COLO668 (cell line): ENCODE results near the gene NCK2.

Experiments used
- DNase-seq: peaks from one replicate; lab custom pipeline; 2025; ENCODE audit not compliant: unreplicated experiment; lab: John Stamatoyannopoulos, UW

NCK2 gene

DNA sequence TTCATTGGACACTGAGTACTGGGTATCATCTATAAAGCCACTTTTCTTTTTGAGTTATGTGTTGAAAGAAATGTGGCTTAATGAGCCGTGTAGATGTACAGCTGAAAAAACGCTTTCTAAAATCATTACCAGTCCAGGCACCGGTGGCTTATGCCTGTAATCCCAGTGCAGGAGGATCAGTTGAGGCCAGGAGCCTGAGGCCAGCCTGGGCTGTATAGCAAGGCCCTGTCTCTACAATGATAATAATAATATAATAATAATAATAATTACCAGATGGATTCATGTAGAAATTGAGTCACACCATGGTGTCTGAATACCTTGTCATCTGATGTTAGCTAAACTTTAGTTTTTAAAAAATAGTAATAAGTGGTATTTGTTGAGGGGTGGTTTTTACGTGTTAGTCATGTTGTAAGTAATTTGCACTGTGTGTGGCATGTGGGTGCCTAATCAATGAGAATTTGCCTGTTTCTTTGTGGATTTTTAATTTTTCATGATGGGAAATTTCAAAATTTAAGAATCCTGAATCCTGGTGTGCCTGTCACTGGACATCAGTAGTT lies 30.1 kb downstream of the NCK2 start:
- no peak for DNase-seq

DNA sequence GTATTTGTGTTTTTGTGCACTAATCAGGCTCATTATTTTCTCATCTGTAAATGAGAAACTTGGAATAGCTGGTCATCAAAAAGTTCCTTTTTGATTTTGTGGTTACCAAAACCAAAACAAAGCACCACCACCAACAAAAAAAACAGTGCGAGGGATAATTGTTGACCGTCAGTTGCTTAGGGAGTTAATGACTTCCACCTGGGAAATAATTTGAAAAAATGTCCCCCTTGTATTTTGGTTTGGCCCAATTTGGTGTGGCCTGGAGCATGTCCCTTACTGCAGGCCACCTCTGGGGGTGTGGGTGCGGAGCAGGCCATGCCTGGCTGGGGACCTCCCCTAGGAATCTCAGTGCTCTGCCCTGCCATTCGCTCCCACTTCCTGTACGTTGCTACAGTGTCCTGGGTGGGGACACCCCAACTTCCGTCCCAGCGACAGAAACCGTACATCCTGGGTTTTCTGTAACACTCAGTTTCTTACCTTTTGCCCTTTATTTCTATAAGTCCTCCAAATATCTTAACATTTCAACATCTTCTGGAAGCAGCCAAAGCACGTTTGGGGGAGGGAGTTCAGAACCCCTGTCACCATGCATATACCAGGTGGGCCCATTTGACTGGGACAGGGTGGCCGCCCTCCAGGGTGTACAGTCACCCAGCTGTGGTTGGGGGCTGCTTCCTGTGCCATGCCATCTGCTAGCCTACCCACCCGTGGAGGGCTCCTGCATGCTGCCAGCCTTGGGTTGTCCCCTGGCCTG lies 31.3 kb downstream of the NCK2 start:
- DNase-seq: no peak

DNA sequence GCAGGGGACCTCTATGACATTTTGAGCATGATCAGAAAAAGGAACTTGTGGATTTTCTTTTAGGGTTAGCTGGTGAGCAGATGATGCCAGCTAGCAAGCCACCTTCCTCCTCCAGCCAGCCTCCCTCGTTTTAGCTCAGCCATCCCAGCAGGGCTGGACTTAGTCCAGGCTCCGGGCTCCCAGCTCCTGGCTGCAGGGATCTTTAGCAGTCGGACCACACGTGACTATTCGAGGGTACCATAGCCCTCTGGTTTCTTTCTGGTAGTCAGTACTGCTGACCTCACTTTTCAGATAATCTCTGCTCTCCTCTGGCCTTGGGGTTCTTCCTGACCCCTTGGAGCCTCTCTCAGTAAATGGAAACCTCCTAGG lies 31.8 kb downstream of the NCK2 start:
- no peak for DNase-seq

DNA sequence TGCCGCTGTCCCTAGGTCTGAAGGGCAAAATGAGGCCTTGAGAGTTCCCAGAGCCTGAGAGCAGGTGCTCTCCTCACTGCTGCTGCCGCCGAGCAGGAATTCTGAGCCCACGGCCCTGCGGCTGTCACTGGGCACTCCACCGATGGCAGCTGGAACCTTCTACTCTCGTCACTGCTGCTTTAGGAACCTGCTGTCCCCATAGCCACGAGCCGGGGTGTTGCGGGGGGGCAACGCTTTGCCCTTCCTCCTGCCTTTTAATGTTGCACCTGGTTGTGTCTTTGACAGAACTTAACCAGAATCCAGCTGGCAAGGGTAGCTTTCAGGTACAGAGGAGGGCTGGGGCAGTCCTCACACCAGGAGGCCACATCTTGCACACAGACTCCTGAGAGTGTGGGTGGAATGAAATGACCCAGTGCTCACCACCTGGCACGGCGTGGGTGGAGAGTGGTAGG lies 32.3 kb downstream of the NCK2 start:
- peak; percentile 72 for DNase-seq

DNA sequence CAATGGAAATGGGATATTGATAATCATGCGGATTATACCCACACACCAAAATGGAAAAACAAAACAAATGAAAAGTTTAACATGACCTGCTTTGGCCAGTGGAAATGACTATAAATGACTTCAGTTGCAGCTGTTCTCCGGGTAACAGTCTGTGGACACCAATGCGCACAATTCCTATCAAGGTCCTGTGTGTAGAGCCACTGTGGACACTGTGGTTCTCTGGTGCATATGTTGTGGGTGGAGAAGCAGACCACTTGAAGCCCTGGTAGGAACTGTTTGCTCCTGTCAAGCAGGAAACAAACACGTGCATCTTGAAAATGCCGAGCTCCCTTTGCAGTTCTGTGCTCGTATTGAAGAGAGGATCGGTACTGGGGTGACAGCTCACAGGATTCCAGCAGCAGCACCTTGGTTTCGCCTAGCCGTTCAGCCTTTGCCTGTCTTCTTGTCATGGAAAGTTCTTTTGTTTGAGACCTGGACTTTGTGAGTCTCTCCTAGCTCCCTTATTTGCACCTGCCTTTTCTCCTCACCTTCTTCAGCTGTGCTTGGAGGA lies 32.9 kb downstream of the NCK2 start:
- DNase-seq: no peak

DNA sequence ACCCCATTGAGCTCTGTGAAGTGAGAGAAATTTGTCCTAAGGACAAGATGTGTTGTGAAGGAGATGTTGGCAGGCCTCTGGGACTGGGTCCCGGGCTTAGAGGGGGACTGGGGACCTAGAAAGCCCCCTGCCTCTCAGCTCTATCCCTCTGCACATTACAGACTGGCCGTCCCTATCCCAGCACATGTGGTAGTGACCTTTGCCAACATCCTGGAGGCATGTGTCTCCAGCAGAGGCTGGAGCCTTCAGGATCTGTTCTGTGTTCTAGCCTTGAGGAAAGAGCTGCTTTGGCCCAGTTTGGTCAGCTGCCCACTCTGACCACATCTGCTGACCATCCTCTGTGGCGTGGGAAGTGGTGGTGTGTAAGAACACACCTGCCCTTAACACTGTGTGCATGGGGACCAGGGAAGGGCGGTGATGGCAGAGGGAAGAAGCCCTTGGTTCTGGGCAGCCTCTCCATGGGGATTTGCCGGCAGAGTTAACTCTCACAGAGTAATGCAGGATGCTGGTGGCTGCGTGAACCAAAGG lies 33.4 kb downstream of the NCK2 start:
- DNase-seq: no peak

DNA sequence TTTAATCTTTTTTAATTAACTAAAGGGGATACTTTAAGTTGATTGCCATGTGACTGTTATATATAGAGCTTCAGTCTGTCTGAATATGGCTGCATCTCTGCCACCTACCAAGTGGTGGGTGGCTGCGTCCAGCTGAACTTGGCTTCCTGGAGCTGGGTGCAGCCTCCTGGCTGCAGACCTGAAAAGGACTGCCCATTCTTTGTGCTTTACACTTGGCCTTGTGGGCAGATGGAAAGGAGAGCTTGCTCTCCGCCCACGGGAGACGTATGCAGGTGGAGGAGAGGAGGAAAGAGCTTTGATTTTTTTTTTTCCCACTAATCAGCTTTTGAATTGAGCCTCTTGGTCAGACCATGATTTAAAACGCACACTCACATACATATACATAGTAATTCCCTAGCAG lies 34.7 kb downstream of the NCK2 start:
- DNase-seq: no peak

DNA sequence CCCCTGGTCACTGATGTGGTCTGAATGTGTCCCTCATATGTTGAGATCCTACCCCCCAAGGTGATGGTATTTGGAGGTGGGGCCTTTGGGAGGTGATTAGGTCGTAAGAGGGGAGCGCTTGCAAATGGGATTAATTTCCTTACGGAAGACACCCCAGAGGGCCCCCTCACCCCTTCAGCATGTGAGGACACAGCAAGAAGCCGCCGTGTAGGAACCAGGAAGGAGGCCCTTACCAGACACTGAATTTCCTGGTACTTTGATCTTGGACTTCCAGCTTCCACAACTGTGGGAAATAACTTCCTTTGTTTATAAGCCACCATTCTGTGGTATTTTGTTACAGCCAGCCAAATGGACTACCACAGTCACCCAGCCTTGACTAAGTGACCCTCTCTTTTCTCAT lies 35.9 kb downstream of the NCK2 start:
- no peak for DNase-seq

DNA sequence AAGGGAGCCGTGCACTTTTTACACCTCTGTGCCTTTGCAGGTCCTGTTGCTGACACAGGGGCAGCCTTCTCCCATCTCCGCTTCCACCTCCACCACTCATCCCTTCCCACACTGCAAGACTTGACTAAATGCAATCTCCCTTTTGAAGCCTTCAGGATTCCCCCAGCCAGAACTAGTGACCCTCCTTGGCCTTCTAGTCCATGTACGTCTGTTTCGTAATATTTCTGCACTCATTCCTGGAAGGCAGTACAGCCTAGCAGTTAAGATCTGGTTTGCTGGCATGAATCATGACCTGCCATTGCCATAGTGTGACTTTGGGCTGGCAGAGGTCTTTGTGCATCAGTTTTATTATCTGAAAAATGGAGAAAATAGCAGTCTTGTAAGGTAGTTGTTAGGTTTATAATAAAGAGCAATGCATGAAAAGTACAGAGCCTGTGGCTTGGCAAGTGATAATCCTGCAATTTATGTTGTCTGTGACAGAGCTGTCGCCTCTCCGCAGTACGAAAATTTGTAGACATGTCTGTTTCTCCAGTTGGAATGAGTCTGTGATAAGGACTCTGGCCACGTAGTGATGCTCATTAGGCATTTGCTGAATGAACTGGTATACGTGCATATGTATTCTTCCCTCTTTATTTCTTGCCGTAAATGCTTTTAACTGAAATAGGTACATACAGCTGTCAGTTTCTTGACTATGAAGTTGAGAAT lies 36.7 kb downstream of the NCK2 start:
- no peak for DNase-seq

DNA sequence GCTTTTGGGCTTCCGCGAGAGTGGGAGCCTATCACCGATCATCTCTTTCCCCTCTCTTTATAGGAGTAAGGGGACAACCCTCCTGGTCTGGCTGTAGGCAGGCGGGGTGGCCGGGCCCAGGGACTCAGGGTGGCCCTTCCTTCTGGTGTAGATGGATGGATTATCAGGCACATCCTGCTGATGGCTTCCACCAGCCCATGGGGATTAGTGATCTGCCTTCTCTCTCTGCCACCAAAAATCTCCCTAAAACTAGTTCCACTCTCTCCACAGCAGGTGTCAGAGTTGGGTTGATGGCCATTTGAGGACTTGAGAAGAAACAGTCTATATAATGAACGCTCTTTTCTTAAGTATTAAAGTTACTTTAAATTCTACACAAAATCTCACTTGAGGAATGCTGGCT lies 37.4 kb downstream of the NCK2 start:
- DNase-seq: no peak

DNA sequence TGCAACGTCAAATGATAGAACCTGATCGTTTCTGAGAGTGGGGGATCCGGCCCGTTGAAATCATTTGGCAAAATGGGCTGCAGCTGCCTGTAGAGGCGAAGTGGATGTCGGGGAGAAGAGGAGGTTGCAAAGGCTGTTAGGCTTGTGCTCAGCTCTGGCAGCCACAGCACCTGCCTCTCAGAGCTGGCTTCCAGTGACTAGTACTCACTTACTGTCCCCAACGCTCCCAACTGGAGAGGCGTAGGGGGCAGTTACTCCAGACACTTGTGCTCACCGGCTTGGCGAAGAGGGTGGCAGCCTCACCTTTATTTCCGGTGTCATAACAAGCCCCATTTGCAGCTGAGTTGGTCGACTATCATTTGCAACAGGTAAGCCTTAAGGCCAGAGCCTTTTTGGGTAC lies 37.9 kb downstream of the NCK2 start:
- DNase-seq: no peak

DNA sequence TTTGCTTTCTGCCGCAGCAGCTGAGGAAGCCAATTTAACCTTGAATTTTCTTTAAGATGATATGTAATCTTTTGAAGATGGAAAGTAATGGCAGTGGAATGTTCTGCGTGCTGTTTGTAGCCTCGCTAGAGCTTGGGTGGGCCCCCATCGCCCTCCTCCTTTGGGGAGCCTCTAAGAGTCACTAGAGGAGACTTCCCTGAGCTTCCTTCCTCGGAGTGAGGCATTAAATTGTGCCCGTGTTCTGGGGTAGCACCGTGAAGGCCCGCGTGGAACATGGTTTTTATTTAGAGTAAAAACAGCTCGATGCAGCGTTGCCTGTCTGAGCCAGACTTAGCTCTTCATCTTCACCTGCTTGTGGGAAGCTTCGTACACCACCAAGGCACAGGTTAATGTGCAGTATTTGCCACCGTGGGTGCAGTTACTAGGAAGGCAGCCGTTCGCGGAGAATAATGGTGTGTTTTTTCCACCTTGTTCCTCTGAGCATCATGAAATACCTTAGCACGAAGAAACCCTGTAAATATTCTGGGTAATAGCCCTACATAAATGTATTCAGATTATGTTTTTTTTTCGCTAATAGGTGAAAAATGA lies 38.5 kb downstream of the NCK2 start:
- no peak for DNase-seq

DNA sequence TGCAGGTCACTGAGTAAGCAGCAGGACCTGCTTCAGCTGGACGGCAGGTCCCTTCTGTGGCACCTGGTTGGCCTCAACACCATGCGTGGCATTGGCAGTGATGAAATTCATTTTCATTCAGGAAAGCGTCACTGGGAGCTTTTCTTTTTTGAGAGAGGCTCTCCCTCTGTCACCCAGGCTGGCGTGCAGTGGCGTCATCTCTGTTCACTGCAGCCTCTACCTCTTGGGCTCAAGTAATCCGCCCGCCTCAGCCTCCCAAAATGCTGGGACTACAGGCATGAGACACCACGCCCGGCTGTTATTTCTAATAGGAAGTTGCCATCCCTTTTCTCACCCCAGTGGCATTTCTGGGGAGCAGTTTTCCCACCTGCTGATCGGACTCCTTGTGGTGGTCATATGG lies 39.3 kb downstream of the NCK2 start:
- no peak for DNase-seq

DNA sequence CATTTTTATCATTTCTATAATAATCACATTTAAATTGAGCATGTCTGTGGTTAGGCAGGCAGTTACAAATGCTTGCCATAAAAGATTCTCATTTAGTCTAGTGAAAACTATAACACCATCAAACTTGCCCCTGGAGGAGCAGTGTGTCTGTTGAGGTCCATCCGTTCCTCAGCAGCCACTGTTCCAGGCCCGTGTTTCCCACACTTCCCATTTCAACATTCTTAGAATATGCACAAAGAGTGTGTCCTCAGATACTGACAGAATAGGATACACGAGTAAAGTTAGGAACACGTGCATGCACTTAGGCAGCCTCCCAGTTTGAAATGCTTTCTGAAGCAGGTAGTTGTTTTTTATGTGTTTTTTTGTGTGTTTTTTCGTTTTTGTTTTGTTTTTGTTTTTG lies 39.9 kb downstream of the NCK2 start:
- no peak for DNase-seq

DNA sequence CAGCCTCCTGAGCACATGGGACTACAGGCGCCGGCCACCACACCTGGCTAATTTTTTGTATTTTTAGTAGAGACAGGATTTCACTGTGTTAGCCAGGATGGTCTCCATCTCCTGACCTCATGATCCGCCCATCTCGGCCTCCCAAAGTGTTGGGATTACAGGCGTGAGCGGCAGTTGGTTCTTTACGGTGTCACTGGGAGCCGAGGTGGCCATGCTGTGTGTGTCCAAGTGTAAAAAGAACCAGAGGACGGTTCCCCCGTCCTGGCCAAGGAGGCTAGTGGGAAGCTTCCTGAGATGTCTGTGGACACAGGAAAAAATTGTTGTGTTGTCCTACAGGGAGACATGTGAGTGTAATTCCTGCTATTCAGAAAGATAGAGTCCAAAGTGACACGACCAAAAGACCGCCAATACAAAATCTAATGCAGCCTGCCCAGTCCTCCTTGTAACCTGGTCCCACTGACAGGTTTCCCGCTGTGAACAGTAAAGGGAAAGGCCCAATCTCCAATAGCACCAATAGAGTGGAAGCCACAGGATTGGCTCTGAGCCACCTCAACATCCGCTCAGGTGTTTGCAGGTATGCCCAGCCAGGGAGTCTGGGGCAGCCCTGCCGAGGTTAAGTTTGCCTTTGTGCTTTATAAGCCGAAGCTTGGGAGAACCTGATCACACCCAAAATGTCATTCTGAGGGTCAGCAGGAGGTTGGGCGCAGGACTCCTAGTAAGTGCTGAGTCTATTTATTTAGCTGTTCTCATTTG lies 40.6 kb downstream of the NCK2 start:
- DNase-seq: peak; percentile 60

DNA sequence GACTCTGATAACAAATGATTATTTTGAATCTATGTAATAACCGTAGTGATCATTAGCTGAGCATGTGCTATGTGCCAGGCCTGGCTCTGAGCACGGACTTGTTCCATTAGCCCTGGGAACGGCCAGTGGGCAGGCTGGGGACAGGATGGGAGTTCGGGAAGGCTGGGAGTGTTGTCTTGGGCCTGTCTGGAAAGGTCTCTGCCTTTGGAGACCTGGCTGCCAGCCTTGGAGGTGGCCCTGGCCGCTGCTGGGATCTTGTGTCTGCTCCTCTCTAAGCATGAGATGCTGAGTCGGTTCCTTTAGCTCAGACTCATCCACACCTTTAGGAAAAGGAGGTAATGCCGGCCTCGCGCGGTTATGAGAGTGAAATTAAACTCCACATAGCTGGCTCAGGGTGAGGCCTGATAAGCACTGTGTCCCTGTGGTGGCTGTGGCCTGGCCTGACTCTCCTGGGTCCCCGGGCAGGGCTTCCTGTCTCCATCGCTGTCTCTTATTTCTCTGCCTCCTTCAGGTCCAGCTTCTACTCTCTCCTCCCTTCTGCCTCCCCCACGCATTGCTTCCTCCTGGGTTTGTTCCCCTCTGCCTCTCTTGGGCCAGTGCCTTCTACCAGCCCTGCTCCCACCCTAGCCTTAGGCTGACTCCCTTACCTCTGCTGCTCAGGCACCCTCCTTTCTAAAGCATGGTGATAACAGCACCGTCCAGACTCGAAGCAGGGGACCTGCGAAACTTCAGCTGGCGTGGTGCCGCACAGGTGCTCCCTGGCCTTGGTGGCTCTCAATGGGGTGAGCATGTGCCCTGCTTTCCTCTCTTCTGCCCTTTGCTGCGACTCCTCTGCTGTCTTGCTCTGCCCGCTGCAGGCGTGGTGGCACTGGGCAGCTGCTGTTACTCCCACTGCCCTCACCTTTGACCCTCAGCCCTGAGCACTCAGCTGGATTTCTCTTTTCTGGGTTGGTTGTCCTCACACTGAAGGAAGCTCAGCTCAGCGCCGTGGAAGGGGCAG lies 41.8 kb downstream of the NCK2 start:
- DNase-seq: no peak

DNA sequence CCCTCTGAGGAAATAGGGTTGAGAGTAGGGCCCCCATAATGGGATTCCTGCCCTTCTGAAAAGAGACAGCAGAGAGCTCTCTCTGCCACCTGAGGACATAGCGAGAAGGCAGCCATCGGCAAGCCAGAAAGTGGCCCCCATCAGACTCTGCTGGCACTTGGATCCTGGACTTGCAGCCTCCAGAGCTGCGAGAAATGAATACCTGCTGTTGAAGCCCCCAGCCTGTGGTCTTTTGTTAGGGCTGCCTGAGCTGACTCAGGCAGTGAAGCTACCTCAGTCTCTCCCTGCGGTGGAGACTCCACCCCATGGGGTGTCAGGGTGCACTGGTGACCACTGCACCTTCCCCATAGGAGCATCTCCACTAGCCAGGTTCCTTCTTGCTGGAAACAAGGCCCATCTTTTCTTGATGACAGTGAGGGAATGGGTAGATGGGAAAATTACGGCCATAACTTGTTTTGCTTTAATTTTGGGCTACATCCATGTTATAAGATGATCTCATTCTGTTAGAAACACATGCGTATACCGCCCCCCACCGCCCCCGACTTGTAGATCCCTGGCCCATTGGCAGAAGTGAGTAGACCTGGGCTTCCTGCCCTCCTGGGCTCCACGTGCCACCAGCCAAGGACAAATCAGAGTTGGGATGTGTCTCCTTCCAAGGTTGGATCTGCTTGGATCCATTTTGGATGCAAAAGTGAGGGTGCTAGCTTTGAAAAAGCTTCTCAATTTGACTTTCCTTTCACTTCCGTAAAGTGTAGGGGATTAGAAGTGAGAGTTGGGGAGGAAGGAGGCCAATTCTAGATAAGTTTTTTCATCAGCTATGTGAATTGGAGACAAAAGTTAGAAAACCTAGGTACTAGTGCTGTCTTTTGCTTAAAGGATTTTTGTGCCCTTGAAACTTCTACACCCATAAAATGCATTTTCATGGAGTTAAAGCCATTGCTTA lies 42.9 kb downstream of the NCK2 start:
- no peak for DNase-seq

DNA sequence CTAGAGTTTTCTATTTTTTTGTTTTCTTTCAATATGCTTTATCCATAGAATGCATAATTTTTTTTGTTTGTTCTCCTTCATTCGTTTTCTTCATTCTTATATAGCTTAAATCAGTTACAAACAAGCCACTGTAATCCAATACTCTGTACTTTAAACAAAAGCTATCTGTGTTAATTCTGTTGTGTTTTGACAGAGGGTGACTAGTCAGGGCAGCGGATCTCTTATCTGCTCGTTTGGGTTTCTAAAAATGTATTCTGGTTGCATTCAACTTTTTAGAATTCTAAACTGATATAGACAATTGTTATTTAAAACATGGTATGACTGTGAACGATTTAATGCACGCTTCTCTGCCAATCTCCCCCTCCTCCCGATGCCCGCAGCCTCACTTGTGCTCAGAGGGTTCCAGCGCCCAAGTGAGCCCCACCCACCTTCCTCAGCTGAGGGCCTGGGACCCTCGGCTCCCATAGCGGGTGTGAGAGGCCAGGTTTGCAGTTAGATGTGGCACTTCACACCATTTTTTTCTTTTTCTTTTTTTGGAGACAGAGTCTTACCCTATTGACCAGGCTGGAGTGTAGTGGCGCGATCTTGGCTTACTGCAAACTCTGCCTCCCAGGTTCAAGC lies 44.1 kb downstream of the NCK2 start:
- no peak for DNase-seq
